Kidney (tissue), 14 donors: Measurements from ENCODE around the gene PDLIM5. TPM values are rescaled to one million over a fixed set of nuclear protein-coding genes. Genes with fewer than 3 reads are reported as not detected.

Experiments used
- DNase-seq, 5 donors: peaks; one replicate each; pipeline ENCODE4 v3.0.0-alpha.2; 2013 to 2020
- FAIRE-seq: peaks from 2 replicates; lab custom pipeline; 2012; peaks lifted over from hg19 to GRCh38; lab: Jason Lieb, UNC
- H3K27ac ChIP-seq, 2 donors: one replicate each; pipeline ENCODE4 v1.7.0; 2013; ENCODE audit warnings: low read depth in 2 of 2, low read length in 2 of 2, inconsistent platforms in 1 of 2
- H3K27me3 ChIP-seq: one replicate; pipeline ENCODE4 v1.7.1; 2013; ENCODE audit warnings: low read length, inconsistent platforms; ENCODE audit not compliant: control insufficient read depth, insufficient read depth
- H3K36me3 ChIP-seq, 3 donors: one replicate each; pipeline versions ENCODE4 v1.7.0 to v1.7.1; 2013; ENCODE audit warnings: low read length in 3 of 3, control low read depth in 1 of 3, inconsistent platforms in 1 of 3; ENCODE audit not compliant: insufficient read depth in 3 of 3, control insufficient read depth in 2 of 3
- H3K4me1 ChIP-seq, 3 donors: one replicate each; pipeline versions ENCODE4 v1.7.0 to v1.7.1; 2013; ENCODE audit warnings: low read length in 3 of 3, inconsistent platforms in 1 of 3, low read depth in 1 of 3; ENCODE audit not compliant: control insufficient read depth in 2 of 3, insufficient read depth in 2 of 3
- H3K4me3 ChIP-seq, 3 donors: one replicate each; pipeline versions ENCODE4 v1.7.0 to v1.8.1; 2013; ENCODE audit warnings: low read length in 3 of 3, control low read depth in 1 of 3, inconsistent platforms in 1 of 3
- H3K9ac ChIP-seq, 3 donors: one replicate each; pipeline versions ENCODE4 v1.7.0 to v1.7.1; 2013; ENCODE audit warnings: low read length in 3 of 3, control low read depth in 1 of 3, inconsistent platforms in 1 of 3
- H3K9me3 ChIP-seq, 3 donors: one replicate each; pipeline versions ENCODE4 v1.7.0 to v1.7.1; 2013; ENCODE audit warnings: low read length in 3 of 3, control low read depth in 1 of 3, inconsistent platforms in 1 of 3; ENCODE audit not compliant: control insufficient read depth in 2 of 3, insufficient read depth in 1 of 3
- intact Hi-C: fragments of 100-400 bp; cut with DNase I; formaldehyde crosslinking; loops from one replicate; pipeline ENCODE4 v1.11.1; 2022
- polyA plus RNA-seq: library from polyadenylated mRNA; stranded (reverse); fragments of 350-450 nt; fragmentation: Illumina TruSeq; extraction: RNeasy Lipid Tissue Mini Kit (QIAGEN cat#74804); gene quantifications from one replicate; pipeline ENCODE4 v1.2.3, GENCODE V29; 2014; ENCODE audit warnings: low read depth, low replicate concordance; ENCODE audit not compliant: insufficient read depth
- total RNA-seq: library from RNA; stranded (reverse); fragmentation: NEBNext Ultra II Directional; extraction: Animal tissue kit (Norgen Biotek cat#: 25700); gene quantifications from one replicate; pipeline ENCODE4 v1.2.1, GENCODE V29; 2021
- TF ChIP-seq, protein P1 (sequence below): IDR thresholded peaks from 3 replicates; pipeline ENCODE4 v1.5.1; 2012; ENCODE audit warnings: mild to moderate bottlenecking, moderate library complexity, borderline replicate concordance; ENCODE audit not compliant: insufficient read depth; ENCODE audit errors: extremely low read depth
- donor health status: control.
- donor health status: control.
- donor health status: control.
- donor health status: control.
- donor health status: control.
- donor health status: DM: yes; HTN: yes; CAD: no.
- donor health status: Normal renal cell carcinoma (clear cell type).

The PDLIM5 gene
- total and polyA plus RNA-seq, 2 donors from 2014 or later: 24.3 to 167 TPM

DNA sequence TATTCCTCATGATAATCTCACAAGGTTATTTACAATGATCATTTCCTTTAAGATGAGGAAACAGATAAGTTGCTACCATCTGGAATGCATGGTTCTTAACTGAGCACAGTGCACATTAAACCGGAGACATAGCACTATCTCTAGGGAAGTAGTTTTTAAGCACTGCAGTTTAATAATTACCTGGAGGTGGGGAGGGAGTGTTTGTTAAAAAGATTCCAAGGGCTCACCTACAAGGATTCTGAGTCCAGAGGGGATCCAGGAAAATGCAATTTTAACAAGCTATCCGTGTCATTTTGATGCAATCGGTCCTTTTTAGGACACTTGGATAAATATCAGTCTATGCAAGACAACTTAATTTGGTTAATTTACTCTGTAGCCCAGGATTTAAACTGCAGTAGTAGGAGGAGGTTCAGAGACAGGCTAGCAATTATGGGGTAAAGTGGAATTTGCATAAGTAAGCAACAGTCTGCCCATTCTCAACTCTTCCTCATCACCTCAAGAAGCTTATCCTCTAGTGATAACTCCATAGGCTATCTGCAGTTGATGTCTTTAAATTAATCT lies 2.8 kb upstream of the PDLIM5 start:
- no peak overlapping the region for H3K4me3 ChIP-seq
- no peaks in the 10 kb centered on the region for H3K9me3 ChIP-seq
- FAIRE-seq (no peak), DNase-seq (peak in 2 of 5 donors; percentile 34 to 47)
- peaks cover 0 to 15% (median 2%) of the 10 kb centered on the region in 3 donors for H3K4me1 ChIP-seq
- no peaks in the 10 kb centered on the region for H3K27me3 ChIP-seq
- TF ChIP-seq, protein P1, sequence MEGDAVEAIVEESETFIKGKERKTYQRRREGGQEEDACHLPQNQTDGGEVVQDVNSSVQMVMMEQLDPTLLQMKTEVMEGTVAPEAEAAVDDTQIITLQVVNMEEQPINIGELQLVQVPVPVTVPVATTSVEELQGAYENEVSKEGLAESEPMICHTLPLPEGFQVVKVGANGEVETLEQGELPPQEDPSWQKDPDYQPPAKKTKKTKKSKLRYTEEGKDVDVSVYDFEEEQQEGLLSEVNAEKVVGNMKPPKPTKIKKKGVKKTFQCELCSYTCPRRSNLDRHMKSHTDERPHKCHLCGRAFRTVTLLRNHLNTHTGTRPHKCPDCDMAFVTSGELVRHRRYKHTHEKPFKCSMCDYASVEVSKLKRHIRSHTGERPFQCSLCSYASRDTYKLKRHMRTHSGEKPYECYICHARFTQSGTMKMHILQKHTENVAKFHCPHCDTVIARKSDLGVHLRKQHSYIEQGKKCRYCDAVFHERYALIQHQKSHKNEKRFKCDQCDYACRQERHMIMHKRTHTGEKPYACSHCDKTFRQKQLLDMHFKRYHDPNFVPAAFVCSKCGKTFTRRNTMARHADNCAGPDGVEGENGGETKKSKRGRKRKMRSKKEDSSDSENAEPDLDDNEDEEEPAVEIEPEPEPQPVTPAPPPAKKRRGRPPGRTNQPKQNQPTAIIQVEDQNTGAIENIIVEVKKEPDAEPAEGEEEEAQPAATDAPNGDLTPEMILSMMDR: no peak
- H3K9ac ChIP-seq: no peak overlapping the region
- no peak overlapping the region for H3K27ac ChIP-seq
- intact Hi-C loops: no loop called here
- no peaks in the 10 kb centered on the region for H3K36me3 ChIP-seq

GRCh38 chr4:94451051-94451694 lies 569 bp upstream of the PDLIM5 start:
- TF ChIP-seq, protein P1: no peak
- peaks cover 0 to 21% (median 2%) of the 10 kb centered on the region in 3 donors for H3K4me1 ChIP-seq
- intact Hi-C loops: no loop called here
- DNase-seq (peak in 2 of 5 donors; percentile 12 to 17), FAIRE-seq (no peak)
- peak overlapping the region; percentile 34 to 95 for H3K27ac ChIP-seq
- no peaks in the 10 kb centered on the region for H3K27me3 ChIP-seq
- peak overlapping the region; percentile 75 to 89 (median 77) for H3K4me3 ChIP-seq
- H3K36me3 ChIP-seq: no peaks in the 10 kb centered on the region
- peak overlapping the region; percentile 65 to 73 (median 68) for H3K9ac ChIP-seq
- H3K9me3 ChIP-seq: no peaks in the 10 kb centered on the region

GRCh38 chr4:94452476-94453371 lies 982 bp downstream of the PDLIM5 start:
- FAIRE-seq: no peak
- intact Hi-C loops: no loop called here
- Histone ChIP-seq H3K9me3 (no peaks in the 10 kb centered on the region), H3K36me3 (no peaks in the 10 kb centered on the region), H3K27me3 (no peaks in the 10 kb centered on the region), H3K4me1 (peaks cover 0 to 21% (median 2%) of the 10 kb centered on the region in 3 donors), H3K27ac (peak overlapping the region; percentile 95 to 98), H3K4me3 (peak overlapping the region; percentile 75 to 96 (median 89)), H3K9ac (peak overlapping the region; percentile 60 to 92 (median 90))
- TF ChIP-seq, protein P1: no peak
- peak; percentile 48 to 96 (median 73) for DNase-seq
